Activated naive CD4-positive, alpha-beta T cell treated with anti-CD3 and anti-CD28 coated beads, Interleukin-2, amount 50 U/mL, for 24 hours (primary cell): ENCODE results near the gene G6PC3.
A peak's percentile ranks its signal among the peaks of the same experiment; 100 is the strongest.

Source experiments
- H3K27ac Mint-ChIP-seq: one replicate; pipeline ENCODE4 v1.8.0; 2021; ENCODE audit warnings: mild to moderate bottlenecking, mixed read lengths
- H3K27me3 Mint-ChIP-seq: one replicate; pipeline ENCODE4 v1.8.0; 2021; ENCODE audit warnings: mixed read lengths
- H3K36me3 Mint-ChIP-seq: one replicate; pipeline ENCODE4 v1.8.0; 2021; ENCODE audit warnings: mixed read lengths
- H3K4me1 Mint-ChIP-seq: one replicate; pipeline ENCODE4 v1.8.0; 2021; ENCODE audit warnings: mixed read lengths
- H3K4me3 Mint-ChIP-seq: one replicate; pipeline ENCODE4 v1.8.0; 2021; ENCODE audit warnings: mild to moderate bottlenecking, mixed read lengths
- H3K9me3 Mint-ChIP-seq: one replicate; pipeline ENCODE4 v1.8.0; 2021; ENCODE audit warnings: mixed read lengths

The G6PC3 gene

DNA sequence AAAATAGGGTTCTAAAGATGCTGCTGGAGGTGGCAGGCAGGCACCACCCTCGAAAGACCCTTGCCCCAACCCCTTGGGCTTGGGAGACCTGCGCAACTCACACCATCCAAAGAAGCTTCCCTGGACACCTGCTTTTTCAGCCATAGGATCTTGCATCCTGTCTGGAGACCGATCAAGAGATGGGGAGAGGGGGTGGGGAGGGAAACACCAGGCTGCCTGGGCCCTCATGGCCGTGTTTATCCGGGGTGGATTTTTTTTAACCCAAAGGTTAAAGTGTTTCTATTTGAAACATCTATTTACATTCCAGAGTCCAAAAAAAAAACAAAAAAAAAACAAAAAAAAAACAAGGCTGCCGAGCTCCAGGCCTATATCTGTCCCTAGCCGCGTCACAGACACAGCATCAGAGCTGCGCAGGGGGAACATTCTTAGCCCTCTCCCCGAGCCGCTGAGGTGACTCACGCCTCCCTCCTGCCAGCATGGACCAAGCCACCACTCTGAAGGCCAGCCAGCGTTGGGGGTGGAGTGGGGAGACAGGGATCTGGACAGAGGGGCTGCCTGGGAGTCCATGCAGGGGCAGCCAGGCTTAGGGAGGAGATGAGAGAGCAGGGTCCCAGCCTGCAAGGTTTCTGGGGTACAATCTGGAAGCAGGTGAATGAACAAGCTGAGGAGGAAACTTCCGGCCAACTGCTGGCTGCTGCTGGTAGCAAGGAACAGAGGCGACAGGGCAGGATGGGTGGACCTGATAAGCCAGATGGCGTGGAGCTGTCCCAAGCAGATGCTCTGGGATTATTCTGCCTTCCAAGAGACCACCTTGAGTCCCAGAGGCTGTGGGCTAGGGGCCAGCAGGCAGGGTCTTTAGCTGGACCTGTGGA, 38.1 kb downstream of the G6PC3 start:
- no peaks in the 10 kb centered on the region for H3K9me3 Mint-ChIP-seq

GRCh38 chr17:44109312-44109630, 38.7 kb downstream of the G6PC3 start:
- Mint-ChIP-seq H3K9me3 (no peaks in the 10 kb centered on the region), H3K27me3 (no peaks in the 10 kb centered on the region), H3K4me3 (no peak overlapping the region), H3K27ac (no peak overlapping the region), H3K36me3 (peaks cover 2% of the 10 kb centered on the region), H3K4me1 (peaks cover 30% of the 10 kb centered on the region)

More for the DNA sequence above, 38.1 kb downstream of the G6PC3 start:
- Mint-ChIP-seq H3K27ac (no peak overlapping the region), H3K4me3 (no peak overlapping the region), H3K36me3 (peaks cover 2% of the 10 kb centered on the region), H3K27me3 (no peaks in the 10 kb centered on the region), H3K4me1 (peaks cover 27% of the 10 kb centered on the region)

DNA sequence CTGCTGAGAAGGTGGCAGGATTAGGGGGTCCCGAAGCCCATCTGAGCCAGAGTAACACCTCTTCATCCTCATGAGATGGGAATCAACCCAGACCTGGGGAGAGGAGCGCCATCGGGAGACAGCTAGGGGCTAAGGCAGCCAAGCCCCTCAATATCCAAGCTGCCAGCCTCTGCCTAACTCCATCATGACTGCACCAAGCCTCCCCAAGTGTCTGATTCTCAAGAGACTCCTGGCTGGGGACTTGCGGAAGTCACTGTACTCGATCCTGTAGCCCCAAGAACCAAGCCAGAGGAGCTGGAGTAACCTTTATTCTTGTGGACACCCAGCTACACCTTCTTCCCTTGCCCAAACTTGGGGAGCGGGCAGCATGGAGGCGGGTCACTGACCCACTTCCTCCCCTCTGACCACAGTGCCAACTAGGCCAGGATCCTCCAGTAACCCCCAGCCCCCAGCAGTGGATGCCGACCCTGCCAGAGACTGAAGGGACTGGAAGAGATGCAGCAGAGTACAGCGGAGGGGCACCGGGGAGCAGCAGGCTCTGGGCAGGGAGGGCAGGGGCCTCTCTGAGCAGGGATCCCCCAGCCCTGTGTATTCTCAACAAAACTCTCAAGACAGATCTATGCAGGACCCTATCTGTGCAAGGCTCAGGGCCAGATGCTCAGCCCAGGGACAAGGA, 39.6 kb downstream of the G6PC3 start:
- peaks cover 2% of the 10 kb centered on the region for H3K36me3 Mint-ChIP-seq
- H3K9me3 Mint-ChIP-seq: no peaks in the 10 kb centered on the region
- H3K27me3 Mint-ChIP-seq: no peaks in the 10 kb centered on the region
- no peak overlapping the region for H3K4me3 Mint-ChIP-seq
- peaks cover 30% of the 10 kb centered on the region for H3K4me1 Mint-ChIP-seq
- no peak overlapping the region for H3K27ac Mint-ChIP-seq

- no peaks in the 10 kb centered on the region for H3K9me3 Mint-ChIP-seq
These were observed 40.5 kb downstream of the G6PC3 start for GRCh38 chr17:44110823-44111633.

DNA sequence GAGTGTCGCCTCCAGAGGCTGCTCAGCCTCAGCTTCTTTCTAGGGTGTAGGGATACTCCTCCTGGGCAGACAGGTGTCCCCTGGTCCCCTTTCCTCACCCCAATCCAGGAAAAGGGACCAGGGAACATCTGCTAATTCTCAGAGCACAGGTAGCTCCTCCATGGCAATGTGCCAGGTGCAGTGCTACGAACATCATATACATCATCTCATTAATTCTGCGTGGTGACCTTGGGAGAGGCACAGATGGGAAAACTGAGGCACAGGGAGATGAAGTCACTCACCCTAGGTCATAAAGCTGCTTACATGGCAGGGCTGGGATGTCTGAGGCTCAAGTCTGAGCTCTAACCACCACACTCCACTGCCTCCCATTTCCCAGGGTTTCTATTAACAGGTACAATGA, 41.2 kb downstream of the G6PC3 start:
- H3K27me3 Mint-ChIP-seq: no peaks in the 10 kb centered on the region
- H3K9me3 Mint-ChIP-seq: no peaks in the 10 kb centered on the region
- H3K4me1 Mint-ChIP-seq: peaks cover 32% of the 10 kb centered on the region
- H3K4me3 Mint-ChIP-seq: no peak overlapping the region
- H3K27ac Mint-ChIP-seq: no peak overlapping the region
- H3K36me3 Mint-ChIP-seq: peaks cover 2% of the 10 kb centered on the region

More at GRCh38 chr17:44110823-44111633, 40.5 kb downstream of the G6PC3 start:
- H3K27ac Mint-ChIP-seq: no peak overlapping the region
- peaks cover 30% of the 10 kb centered on the region for H3K4me1 Mint-ChIP-seq
- no peaks in the 10 kb centered on the region for H3K27me3 Mint-ChIP-seq
- H3K36me3 Mint-ChIP-seq: peaks cover 2% of the 10 kb centered on the region
- no peak overlapping the region for H3K4me3 Mint-ChIP-seq

DNA sequence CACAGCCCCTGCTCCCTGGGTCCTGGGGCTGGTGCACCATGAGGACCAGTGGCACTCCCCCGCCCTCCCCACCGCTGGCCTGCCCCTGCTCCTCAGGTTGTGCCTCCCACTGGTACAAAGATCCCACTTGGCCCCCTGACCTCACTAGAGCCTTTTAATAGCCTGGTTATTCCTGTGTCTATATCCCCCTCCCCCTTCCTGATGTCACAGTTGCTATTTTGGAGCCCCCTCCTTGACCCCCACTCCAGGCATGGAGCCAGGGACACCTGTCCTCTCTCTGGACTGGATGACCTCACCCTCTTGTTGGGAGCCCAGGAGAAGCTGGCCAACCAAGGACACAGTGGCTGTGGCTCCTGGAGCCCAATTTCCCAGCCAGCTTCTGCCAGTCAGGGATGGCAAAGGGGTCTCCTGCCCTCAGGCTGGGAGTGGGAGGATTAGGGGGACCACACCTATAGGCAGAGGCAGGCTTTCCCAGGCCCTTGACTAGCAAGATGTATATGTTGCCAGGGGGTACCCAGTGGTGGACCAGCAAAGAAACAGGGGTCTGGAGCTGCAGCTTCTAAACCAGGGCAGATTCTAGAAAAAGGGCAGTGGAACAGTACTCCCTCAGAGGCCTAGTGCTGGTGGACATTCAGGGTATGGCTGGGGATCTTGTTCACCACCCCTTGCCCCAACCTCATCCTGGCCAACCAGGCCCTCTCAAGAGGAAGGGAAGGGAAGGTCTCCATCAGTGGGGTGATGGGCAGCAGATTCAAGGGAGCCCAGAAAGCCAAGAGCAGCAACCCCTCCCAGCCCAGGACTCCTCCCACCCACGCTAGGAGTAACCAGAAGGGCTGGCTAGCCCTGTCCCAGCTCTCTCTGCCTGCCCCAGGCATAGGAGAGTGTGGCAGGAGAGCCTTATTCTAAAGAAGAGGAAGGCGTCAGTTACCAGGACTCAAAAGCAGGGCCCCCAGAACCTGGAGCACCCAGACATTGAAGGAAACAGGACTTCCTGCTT, 42.0 kb downstream of the G6PC3 start:
- Mint-ChIP-seq H3K27ac (no peak overlapping the region), H3K9me3 (no peaks in the 10 kb centered on the region), H3K4me3 (no peak overlapping the region), H3K27me3 (no peaks in the 10 kb centered on the region), H3K4me1 (peaks cover 33% of the 10 kb centered on the region), H3K36me3 (peaks cover 1% of the 10 kb centered on the region)

- peak overlapping the region; percentile 14 for H3K27ac Mint-ChIP-seq
- no peaks in the 10 kb centered on the region for H3K27me3 Mint-ChIP-seq
- peaks cover 36% of the 10 kb centered on the region for H3K4me1 Mint-ChIP-seq
- no peaks in the 10 kb centered on the region for H3K36me3 Mint-ChIP-seq
- H3K4me3 Mint-ChIP-seq: no peak overlapping the region
- H3K9me3 Mint-ChIP-seq: no peaks in the 10 kb centered on the region
These were observed 42.8 kb downstream of the G6PC3 start for GRCh38 chr17:44113382-44113781.

- H3K4me3 Mint-ChIP-seq: no peak overlapping the region
- H3K27me3 Mint-ChIP-seq: no peaks in the 10 kb centered on the region
- no peaks in the 10 kb centered on the region for H3K9me3 Mint-ChIP-seq
- peaks cover 42% of the 10 kb centered on the region for H3K4me1 Mint-ChIP-seq
- no peaks in the 10 kb centered on the region for H3K36me3 Mint-ChIP-seq
- H3K27ac Mint-ChIP-seq: peak overlapping the region; percentile 14
These were observed 43.6 kb downstream of the G6PC3 start for GRCh38 chr17:44113868-44114840.

DNA sequence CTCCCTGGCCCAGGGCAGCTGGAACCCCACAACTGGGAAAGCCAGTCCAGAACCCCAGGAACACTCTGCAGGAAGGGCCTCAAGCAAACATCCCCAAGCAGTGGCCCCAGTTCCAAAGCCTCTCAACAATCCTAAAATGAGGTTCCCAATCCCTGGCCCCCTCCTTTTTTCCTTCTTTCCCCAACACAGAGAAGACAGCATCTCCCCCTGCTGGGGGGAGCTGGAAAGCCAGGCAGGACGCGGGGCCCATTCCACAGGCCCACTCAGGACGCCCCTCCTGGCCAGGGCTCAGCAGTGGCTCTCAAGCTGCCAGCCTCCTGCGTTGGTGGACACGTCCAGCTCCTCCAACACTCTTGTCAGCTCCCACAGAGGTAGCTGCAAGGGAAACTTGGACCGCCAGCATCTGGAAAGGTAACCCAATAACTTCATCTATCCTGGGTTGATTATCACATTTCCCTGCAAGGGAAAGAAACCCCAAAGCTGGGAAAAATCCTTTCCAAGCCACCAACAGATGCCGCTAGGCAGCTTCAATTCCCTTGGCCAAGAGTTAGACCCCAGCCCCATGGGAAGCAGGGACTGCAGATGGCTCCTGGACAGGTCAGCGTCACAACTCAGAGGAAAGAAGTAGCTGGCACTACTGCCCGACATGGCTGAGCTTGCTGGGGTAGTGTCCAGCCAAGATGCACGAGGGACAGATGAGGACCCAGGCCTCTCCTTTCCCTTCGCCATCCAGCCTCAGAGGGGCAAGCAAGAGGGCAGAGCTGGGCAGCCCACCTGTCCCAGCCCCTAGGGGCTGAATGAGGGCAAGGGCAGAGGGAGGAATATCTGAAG, 45.3 kb downstream of the G6PC3 start:
- no peak overlapping the region for H3K27ac Mint-ChIP-seq
- no peak overlapping the region for H3K4me3 Mint-ChIP-seq
- H3K27me3 Mint-ChIP-seq: no peaks in the 10 kb centered on the region
- no peaks in the 10 kb centered on the region for H3K36me3 Mint-ChIP-seq
- H3K9me3 Mint-ChIP-seq: no peaks in the 10 kb centered on the region
- H3K4me1 Mint-ChIP-seq: peaks cover 58% of the 10 kb centered on the region

DNA sequence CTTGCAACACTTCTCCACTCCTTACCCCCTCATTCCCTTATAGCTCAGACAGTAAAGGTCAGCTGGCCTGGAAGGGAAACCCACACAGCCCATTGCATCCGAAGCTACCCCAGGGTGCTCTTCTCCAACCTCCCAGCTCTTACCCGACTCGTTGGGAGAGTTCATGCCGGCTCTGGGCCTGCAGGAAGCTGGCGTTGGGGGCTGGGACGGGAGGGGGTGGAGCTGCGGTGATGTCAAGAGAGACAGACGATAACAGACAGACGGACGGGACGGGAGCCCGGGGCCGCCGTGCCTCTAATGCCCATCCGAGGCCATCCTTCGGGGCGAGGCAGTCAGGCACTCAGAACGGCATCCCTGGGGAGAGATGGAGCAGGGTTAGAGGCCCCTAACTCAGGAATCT, 46.8 kb downstream of the G6PC3 start:
- peaks cover 58% of the 10 kb centered on the region for H3K4me1 Mint-ChIP-seq
- H3K27me3 Mint-ChIP-seq: no peaks in the 10 kb centered on the region
- no peaks in the 10 kb centered on the region for H3K9me3 Mint-ChIP-seq
- H3K4me3 Mint-ChIP-seq: no peak overlapping the region
- H3K36me3 Mint-ChIP-seq: no peaks in the 10 kb centered on the region
- no peak overlapping the region for H3K27ac Mint-ChIP-seq

DNA sequence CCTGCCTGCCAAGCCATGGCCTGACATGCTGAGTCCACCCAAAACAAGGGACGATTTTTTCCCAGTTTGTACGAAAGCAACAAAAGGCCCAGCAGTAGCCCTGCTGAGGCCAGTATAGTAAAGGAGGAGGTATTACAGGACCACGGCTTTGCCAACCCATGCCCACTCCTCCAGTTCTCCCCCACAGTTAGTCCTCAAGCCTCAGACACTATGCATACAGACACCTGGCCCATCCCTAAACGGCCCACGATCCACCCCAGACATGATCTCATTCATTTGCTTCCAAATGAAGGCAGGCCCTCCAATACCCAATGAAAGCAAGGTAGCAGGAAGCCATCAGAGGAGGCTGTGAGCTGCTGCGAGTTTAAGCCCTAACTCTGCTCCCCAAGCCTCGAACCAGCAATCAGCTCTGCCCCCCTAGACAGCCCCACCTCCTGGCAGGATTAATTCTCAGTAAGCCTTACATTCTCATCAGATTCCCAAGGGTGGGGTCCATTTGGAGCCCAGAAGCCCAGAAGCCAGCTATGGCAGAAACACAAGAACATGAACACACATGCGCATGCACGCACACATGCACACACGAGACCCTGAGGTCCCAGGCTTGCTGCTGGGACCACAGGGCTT, 48.0 kb downstream of the G6PC3 start:
- Mint-ChIP-seq H3K9me3 (no peaks in the 10 kb centered on the region), H3K27ac (no peak overlapping the region), H3K4me3 (no peak overlapping the region), H3K36me3 (no peaks in the 10 kb centered on the region), H3K4me1 (peaks cover 52% of the 10 kb centered on the region), H3K27me3 (no peaks in the 10 kb centered on the region)

DNA sequence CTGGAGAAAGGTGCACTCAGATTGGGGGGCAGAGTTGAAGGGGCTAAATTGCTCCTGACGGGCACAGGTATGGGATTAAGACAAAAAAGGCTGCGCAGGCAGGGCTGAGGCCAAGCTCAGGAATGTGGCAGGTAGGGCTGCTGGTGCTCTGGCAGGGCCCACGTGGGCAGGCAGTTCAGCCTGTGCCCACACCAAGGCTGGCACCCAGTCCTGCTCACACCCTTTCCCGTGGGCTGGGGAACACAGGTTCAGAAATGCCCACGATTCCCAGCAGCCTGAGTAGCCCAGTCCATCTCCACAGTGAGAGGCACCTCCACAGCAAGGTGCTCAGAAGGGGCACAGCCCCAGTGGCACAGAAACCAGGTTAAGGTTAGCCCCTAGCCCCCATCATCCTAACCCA, 48.5 kb downstream of the G6PC3 start:
- Mint-ChIP-seq H3K9me3 (no peaks in the 10 kb centered on the region), H3K4me3 (no peak overlapping the region), H3K4me1 (peaks cover 50% of the 10 kb centered on the region), H3K27ac (no peak overlapping the region), H3K36me3 (no peaks in the 10 kb centered on the region), H3K27me3 (no peaks in the 10 kb centered on the region)

- H3K36me3 Mint-ChIP-seq: no peaks in the 10 kb centered on the region
- H3K27ac Mint-ChIP-seq: no peak overlapping the region
These were observed 49.3 kb downstream of the G6PC3 start for GRCh38 chr17:44119798-44120197.

More at GRCh38 chr17:44119798-44120197, 49.3 kb downstream of the G6PC3 start:
- H3K9me3 Mint-ChIP-seq: no peaks in the 10 kb centered on the region
- no peak overlapping the region for H3K4me3 Mint-ChIP-seq
- no peaks in the 10 kb centered on the region for H3K27me3 Mint-ChIP-seq
- H3K4me1 Mint-ChIP-seq: peaks cover 54% of the 10 kb centered on the region
